ENCODE measurements around the gene CELF2. TPM values are rescaled to one million over a fixed set of nuclear protein-coding genes. Genes with fewer than 3 reads are reported as not detected.

CELF2 gene
- total RNA-seq, 1 experiment from 2014 or later: 0.07 TPM

DNA sequence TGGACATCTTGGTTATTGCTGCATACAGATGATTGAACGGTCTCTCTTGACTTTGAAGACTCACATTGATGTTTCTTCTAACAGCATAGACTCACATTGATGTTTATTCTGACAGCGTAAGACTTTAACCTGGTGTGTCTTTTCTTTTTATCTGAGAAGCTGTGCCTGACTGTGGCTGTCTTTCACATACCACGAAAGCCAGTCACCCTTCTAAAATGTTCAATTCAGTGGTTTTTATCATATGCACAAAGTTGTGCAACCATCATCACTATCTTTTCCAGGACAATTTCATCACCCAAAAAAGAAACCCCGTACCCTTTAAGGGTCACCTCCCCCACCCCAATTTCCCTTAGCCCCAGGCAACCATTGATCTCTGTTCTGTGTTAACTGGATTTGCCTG lies 24.7 kb downstream of the CELF2 start:
- BruUV-seq (replicated peaks): no TSS peak
- intact Hi-C loops (cut with micrococcal nuclease): no loop called here
- no peaks in the 10 kb centered on the region for H3K36me3 Mint-ChIP-seq (ENCODE audit: insufficient read depth, unreplicated experiment)
- CTCF ChIA-PET: no interaction called here
- TF ChIP-seq, protein P1, sequence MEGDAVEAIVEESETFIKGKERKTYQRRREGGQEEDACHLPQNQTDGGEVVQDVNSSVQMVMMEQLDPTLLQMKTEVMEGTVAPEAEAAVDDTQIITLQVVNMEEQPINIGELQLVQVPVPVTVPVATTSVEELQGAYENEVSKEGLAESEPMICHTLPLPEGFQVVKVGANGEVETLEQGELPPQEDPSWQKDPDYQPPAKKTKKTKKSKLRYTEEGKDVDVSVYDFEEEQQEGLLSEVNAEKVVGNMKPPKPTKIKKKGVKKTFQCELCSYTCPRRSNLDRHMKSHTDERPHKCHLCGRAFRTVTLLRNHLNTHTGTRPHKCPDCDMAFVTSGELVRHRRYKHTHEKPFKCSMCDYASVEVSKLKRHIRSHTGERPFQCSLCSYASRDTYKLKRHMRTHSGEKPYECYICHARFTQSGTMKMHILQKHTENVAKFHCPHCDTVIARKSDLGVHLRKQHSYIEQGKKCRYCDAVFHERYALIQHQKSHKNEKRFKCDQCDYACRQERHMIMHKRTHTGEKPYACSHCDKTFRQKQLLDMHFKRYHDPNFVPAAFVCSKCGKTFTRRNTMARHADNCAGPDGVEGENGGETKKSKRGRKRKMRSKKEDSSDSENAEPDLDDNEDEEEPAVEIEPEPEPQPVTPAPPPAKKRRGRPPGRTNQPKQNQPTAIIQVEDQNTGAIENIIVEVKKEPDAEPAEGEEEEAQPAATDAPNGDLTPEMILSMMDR (IDR thresholded peaks at IDR 0.05; ENCODE audit: unreplicated experiment): no peak
- no peak overlapping the region for H3K27ac Mint-ChIP-seq (ENCODE audit: low read depth, unreplicated experiment)
- DNase-seq (ENCODE audit: unreplicated experiment): no peak
- POLR2A ChIA-PET: no interaction called here
- H3K27me3 Mint-ChIP-seq (ENCODE audit: insufficient read depth, unreplicated experiment): no peaks in the 10 kb centered on the region
- peaks cover 6% of the 10 kb centered on the region for H3K4me1 Mint-ChIP-seq (ENCODE audit: insufficient read depth, unreplicated experiment)
- no peak overlapping the region for H3K4me3 Mint-ChIP-seq (ENCODE audit: unreplicated experiment)
- H3K9me3 Mint-ChIP-seq (ENCODE audit: unreplicated experiment): peaks cover 9% of the 10 kb centered on the region

DNA sequence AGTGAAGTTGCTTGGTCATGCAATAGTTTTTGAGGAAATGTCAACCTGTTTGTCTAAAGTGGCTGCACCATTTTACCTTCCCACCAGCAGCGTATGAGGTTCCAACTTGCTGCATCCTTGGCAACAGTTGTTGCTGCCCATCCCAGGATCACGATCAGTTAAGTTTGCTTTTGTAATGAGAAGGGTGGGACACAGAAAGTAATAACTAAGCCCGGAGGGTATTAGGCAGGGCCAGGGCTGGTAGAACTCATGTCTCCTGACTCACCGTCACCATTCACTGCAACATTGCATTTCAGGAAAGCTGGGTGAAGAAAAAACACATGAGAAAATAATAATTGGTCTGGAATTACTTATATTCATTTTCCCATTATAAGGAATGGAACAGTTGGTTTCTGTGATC lies 25.4 kb downstream of the CELF2 start:
- BruUV-seq (replicated peaks): no TSS peak
- Mint-ChIP-seq H3K27me3 (ENCODE audit: insufficient read depth, unreplicated experiment) (no peaks in the 10 kb centered on the region), H3K9me3 (ENCODE audit: unreplicated experiment) (peaks cover 9% of the 10 kb centered on the region), H3K4me3 (ENCODE audit: unreplicated experiment) (no peak overlapping the region), H3K36me3 (ENCODE audit: insufficient read depth, unreplicated experiment) (no peaks in the 10 kb centered on the region), H3K4me1 (ENCODE audit: insufficient read depth, unreplicated experiment) (peaks cover 6% of the 10 kb centered on the region), H3K27ac (ENCODE audit: low read depth, unreplicated experiment) (no peak overlapping the region)
- ChIA-PET CTCF (no interaction called here), POLR2A (no interaction called here)
- TF ChIP-seq, protein P1 (IDR thresholded peaks at IDR 0.05; ENCODE audit: unreplicated experiment): no peak
- intact Hi-C loops (cut with micrococcal nuclease): no loop called here
- no peak for DNase-seq (ENCODE audit: unreplicated experiment)

DNA sequence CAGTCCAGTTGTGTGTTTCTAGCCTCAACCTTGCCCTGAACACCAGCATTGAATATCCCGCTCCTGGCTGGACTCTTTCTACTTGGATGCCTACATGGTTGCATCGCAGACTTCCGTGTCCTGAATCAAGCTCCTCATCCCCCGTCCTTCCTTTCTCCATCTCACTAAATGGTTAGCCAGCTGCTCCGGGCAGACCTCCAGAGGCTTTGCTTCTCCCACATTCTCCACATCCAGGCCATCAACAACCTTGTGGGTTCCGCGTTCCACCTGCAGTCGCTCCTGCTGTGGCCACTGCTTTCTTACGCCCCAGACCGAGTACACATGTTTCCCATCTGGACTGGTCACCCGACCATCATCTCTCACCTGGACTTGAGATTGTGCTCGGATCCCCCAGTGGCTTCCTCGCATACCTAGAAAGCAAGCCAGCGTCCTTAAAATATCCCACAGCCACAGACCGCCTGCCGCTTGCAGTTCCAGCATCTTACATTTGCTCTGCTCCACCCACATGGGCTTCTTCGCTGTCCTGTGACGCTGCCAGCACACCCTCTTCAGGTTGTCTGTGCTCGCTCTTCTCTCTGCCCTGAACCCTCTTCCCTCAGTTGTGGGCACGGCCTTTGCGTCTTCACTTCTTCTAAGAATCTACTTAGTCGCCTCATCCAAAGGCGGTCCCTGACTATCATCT lies 25.9 kb downstream of the CELF2 start:
- Mint-ChIP-seq H3K36me3 (ENCODE audit: insufficient read depth, unreplicated experiment) (no peaks in the 10 kb centered on the region), H3K9me3 (ENCODE audit: unreplicated experiment) (peaks cover 9% of the 10 kb centered on the region), H3K4me3 (ENCODE audit: unreplicated experiment) (no peak overlapping the region), H3K27me3 (ENCODE audit: insufficient read depth, unreplicated experiment) (no peaks in the 10 kb centered on the region), H3K27ac (ENCODE audit: low read depth, unreplicated experiment) (no peak overlapping the region), H3K4me1 (ENCODE audit: insufficient read depth, unreplicated experiment) (peaks cover 6% of the 10 kb centered on the region)
- POLR2A ChIA-PET: no interaction called here
- intact Hi-C loops (cut with micrococcal nuclease): no loop called here
- TF ChIP-seq, protein P1 (IDR thresholded peaks at IDR 0.05; ENCODE audit: unreplicated experiment): no peak
- CTCF ChIA-PET: no interaction called here
- no TSS peak for BruUV-seq (replicated peaks)
- DNase-seq (ENCODE audit: unreplicated experiment): no peak

DNA sequence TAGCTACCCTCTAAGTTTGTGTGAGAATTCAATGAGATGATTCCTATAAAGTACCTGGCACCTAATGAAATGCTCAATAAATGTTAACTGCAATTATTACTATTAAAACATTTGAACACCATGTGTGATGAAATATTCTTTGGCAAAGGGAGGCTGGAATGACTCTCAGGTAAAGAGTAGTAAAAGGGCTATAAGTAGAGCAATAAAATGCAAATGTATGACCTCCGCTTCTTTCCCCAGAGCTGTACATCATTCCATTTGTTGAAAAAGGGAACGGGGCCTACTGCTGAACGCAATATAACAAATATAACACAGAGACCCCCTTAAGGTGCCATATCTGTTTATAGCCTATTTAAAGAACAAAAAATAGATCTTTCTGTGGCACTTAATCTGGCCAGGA lies 27.8 kb downstream of the CELF2 start:
- Mint-ChIP-seq H3K9me3 (ENCODE audit: unreplicated experiment) (peaks cover 9% of the 10 kb centered on the region), H3K27me3 (ENCODE audit: insufficient read depth, unreplicated experiment) (no peaks in the 10 kb centered on the region), H3K4me1 (ENCODE audit: insufficient read depth, unreplicated experiment) (peaks cover 6% of the 10 kb centered on the region), H3K27ac (ENCODE audit: low read depth, unreplicated experiment) (no peak overlapping the region), H3K36me3 (ENCODE audit: insufficient read depth, unreplicated experiment) (no peaks in the 10 kb centered on the region), H3K4me3 (ENCODE audit: unreplicated experiment) (no peak overlapping the region)
- DNase-seq (ENCODE audit: unreplicated experiment): no peak
- TF ChIP-seq, protein P1 (IDR thresholded peaks at IDR 0.05; ENCODE audit: unreplicated experiment): no peak
- ChIA-PET POLR2A (no interaction called here), CTCF (interaction anchor here (0.6 to 1.5 kb wide), 2 partner anchors 8 to 239 kb away, joined by 3 to 4 read pairs; no protein-coding TSS in a partner anchor)
- intact Hi-C loops (cut with micrococcal nuclease): no loop called here
- no TSS peak for BruUV-seq (replicated peaks)

All from MCF 10A (cell line).